ENCODE data around the gene ANKRD27. TPM values are rescaled to one million over a fixed set of nuclear protein-coding genes. Genes with fewer than 3 reads are reported as not detected.

Gene ANKRD27
- total RNA-seq, 4 donors from 2014 or later: 33.2 to 48.0 (median 38.7) TPM

- no peaks in the 10 kb centered on the region for H3K27me3 ChIP-seq
- H3K4me1 ChIP-seq: no peaks in the 10 kb centered on the region
- H3K27ac ChIP-seq: no peak overlapping the region
- H3K4me3 ChIP-seq: no peak overlapping the region
- no peak for TF ChIP-seq POLR2A (IDR thresholded peaks at IDR 0.05)
- no peak for TF ChIP-seq CTCF (IDR thresholded peaks at IDR 0.05)
- DNase-seq: no peak
- H3K36me3 ChIP-seq: peaks cover 0 to 73% (median 0%) of the 10 kb centered on the region in 3 donors
- H3K9me3 ChIP-seq: no peaks in the 10 kb centered on the region
Measured at GRCh38 chr19:32613008-32613407, 62.0 kb downstream of the ANKRD27 start.

- Histone ChIP-seq H3K27me3 (no peaks in the 10 kb centered on the region), H3K4me1 (no peaks in the 10 kb centered on the region), H3K4me3 (no peak overlapping the region), H3K9me3 (no peaks in the 10 kb centered on the region), H3K27ac (no peak overlapping the region), H3K36me3 (peaks cover 0 to 70% (median 0%) of the 10 kb centered on the region in 3 donors)
- TF ChIP-seq POLR2A (IDR thresholded peaks at IDR 0.05) (no peak), CTCF (IDR thresholded peaks at IDR 0.05) (no peak)
- no peak for DNase-seq
Measured at GRCh38 chr19:32611161-32611560, 63.8 kb downstream of the ANKRD27 start.

- H3K27ac ChIP-seq: no peak overlapping the region
- no peaks in the 10 kb centered on the region for H3K9me3 ChIP-seq
- H3K27me3 ChIP-seq: no peaks in the 10 kb centered on the region
- DNase-seq: no peak
- H3K4me3 ChIP-seq: no peak overlapping the region
- H3K4me1 ChIP-seq: no peaks in the 10 kb centered on the region
- TF ChIP-seq CTCF (IDR thresholded peaks at IDR 0.05) (no peak), POLR2A (IDR thresholded peaks at IDR 0.05) (no peak)
- H3K36me3 ChIP-seq: peaks cover 0 to 71% (median 0%) of the 10 kb centered on the region in 3 donors
Measured at GRCh38 chr19:32607479-32607878, 67.5 kb downstream of the ANKRD27 start.

- Histone ChIP-seq H3K4me1 (no peaks in the 10 kb centered on the region), H3K27me3 (no peaks in the 10 kb centered on the region), H3K27ac (no peak overlapping the region), H3K4me3 (no peak overlapping the region), H3K9me3 (no peaks in the 10 kb centered on the region), H3K36me3 (peaks cover 0 to 71% (median 0%) of the 10 kb centered on the region in 3 donors)
- TF ChIP-seq CTCF (IDR thresholded peaks at IDR 0.05) (no peak), POLR2A (IDR thresholded peaks at IDR 0.05) (no peak)
- no peak for DNase-seq
Measured at GRCh38 chr19:32606289-32606688, 68.7 kb downstream of the ANKRD27 start.

- H3K36me3 ChIP-seq: peaks cover 0 to 76% (median 0%) of the 10 kb centered on the region in 3 donors
- DNase-seq: no peak
Measured at GRCh38 chr19:32605544-32605943, 69.4 kb downstream of the ANKRD27 start.

More at GRCh38 chr19:32605544-32605943, 69.4 kb downstream of the ANKRD27 start:
- H3K4me1 ChIP-seq: no peaks in the 10 kb centered on the region
- no peaks in the 10 kb centered on the region for H3K9me3 ChIP-seq
- H3K27me3 ChIP-seq: no peaks in the 10 kb centered on the region
- no peak overlapping the region for H3K4me3 ChIP-seq
- no peak for TF ChIP-seq POLR2A (IDR thresholded peaks at IDR 0.05)
- TF ChIP-seq CTCF (IDR thresholded peaks at IDR 0.05): no peak
- no peak overlapping the region for H3K27ac ChIP-seq

Data from Peyer's patch (tissue), 4 donors.